Measurements from ENCODE around the gene HAL.

DNA sequence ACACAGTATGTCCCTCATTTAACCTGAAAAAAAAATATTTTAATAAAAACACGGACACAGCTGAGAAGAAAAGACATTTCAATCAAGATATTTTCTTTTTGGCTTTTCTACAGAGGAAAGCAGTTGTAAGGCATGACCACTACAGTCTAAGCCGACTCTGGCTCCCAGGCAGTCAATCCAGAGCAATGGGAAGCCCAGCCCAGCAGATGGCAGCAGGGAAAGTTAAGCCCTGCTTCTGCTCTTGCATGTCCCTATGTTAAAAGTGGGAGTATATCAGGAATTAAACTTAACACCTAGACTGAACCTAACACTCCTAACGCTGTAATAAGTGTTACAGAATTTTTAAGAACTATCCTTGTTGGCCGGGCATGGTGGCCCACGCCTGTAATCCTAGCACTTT is 19.5 kb upstream of the HAL start:
- no peak for TF ChIP-seq EZH2 (IDR thresholded peaks at IDR 0.05; ENCODE audit: low read length)
- TF ChIP-seq, protein P1, sequence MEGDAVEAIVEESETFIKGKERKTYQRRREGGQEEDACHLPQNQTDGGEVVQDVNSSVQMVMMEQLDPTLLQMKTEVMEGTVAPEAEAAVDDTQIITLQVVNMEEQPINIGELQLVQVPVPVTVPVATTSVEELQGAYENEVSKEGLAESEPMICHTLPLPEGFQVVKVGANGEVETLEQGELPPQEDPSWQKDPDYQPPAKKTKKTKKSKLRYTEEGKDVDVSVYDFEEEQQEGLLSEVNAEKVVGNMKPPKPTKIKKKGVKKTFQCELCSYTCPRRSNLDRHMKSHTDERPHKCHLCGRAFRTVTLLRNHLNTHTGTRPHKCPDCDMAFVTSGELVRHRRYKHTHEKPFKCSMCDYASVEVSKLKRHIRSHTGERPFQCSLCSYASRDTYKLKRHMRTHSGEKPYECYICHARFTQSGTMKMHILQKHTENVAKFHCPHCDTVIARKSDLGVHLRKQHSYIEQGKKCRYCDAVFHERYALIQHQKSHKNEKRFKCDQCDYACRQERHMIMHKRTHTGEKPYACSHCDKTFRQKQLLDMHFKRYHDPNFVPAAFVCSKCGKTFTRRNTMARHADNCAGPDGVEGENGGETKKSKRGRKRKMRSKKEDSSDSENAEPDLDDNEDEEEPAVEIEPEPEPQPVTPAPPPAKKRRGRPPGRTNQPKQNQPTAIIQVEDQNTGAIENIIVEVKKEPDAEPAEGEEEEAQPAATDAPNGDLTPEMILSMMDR (optimal IDR thresholded peaks at IDR 0.05 in 1 of 3, IDR thresholded peaks at IDR 0.05 in 1 of 3, conservative IDR thresholded peaks at IDR 0.05 in 1 of 3; ENCODE audit: extremely low read depth in 1 of 3, insufficient read depth in 2 of 3, low read length in 3 of 3): peak; percentile 36 to 63 (median 41)
